ENCODE measurements around the gene FNBP1.

Gene FNBP1

GRCh38 chr9:129871046-129871445 lies 171.9 kb downstream of the FNBP1 start:
- no peak for DNase-seq

- no peak for DNase-seq
Measured at GRCh38 chr9:129869585-129870501, 173.1 kb downstream of the FNBP1 start.

- DNase-seq, result peak; percentile 86
Measured at GRCh38 chr9:129868872-129869486, 174.0 kb downstream of the FNBP1 start.

- DNase-seq, result no peak
Measured at GRCh38 chr9:129868023-129868871, 174.7 kb downstream of the FNBP1 start.

- no peak for DNase-seq
Measured at GRCh38 chr9:129867136-129868022, 175.6 kb downstream of the FNBP1 start.

- peak; percentile 40 for DNase-seq
Measured at GRCh38 chr9:129866394-129867135, 176.4 kb downstream of the FNBP1 start.

GRCh38 chr9:129865668-129866320 lies 177.2 kb downstream of the FNBP1 start:
- DNase-seq, result no peak

GRCh38 chr9:129864991-129865647 lies 177.9 kb downstream of the FNBP1 start:
- no peak for DNase-seq

GRCh38 chr9:129863059-129863690 lies 179.8 kb downstream of the FNBP1 start:
- DNase-seq, result peak; percentile 71

GRCh38 chr9:129861447-129861827 lies 181.6 kb downstream of the FNBP1 start:
- DNase-seq, result no peak

- DNase-seq, result peak; percentile 49
Measured at GRCh38 chr9:129860653-129861446, 182.1 kb downstream of the FNBP1 start.

- no peak for DNase-seq
Measured at GRCh38 chr9:129858167-129858962, 184.6 kb downstream of the FNBP1 start.

GRCh38 chr9:129857207-129857606 lies 185.8 kb downstream of the FNBP1 start:
- DNase-seq, result no peak

GRCh38 chr9:129854588-129855110 lies 188.3 kb downstream of the FNBP1 start:
- no peak for DNase-seq

- no peak for DNase-seq
Measured at GRCh38 chr9:129853614-129854013, 189.4 kb downstream of the FNBP1 start.

- DNase-seq, result no peak
Measured at GRCh38 chr9:129852579-129852978, 190.4 kb downstream of the FNBP1 start.

GRCh38 chr9:129851821-129852220 lies 191.2 kb downstream of the FNBP1 start:
- no peak for DNase-seq

All from activated naive CD4-positive, alpha-beta T cell treated with Interleukin-2 at 50 U/mL for 16 hours (primary cell).